Measurements from ENCODE around the gene NUP214.

- TF ChIP-seq, protein P1, sequence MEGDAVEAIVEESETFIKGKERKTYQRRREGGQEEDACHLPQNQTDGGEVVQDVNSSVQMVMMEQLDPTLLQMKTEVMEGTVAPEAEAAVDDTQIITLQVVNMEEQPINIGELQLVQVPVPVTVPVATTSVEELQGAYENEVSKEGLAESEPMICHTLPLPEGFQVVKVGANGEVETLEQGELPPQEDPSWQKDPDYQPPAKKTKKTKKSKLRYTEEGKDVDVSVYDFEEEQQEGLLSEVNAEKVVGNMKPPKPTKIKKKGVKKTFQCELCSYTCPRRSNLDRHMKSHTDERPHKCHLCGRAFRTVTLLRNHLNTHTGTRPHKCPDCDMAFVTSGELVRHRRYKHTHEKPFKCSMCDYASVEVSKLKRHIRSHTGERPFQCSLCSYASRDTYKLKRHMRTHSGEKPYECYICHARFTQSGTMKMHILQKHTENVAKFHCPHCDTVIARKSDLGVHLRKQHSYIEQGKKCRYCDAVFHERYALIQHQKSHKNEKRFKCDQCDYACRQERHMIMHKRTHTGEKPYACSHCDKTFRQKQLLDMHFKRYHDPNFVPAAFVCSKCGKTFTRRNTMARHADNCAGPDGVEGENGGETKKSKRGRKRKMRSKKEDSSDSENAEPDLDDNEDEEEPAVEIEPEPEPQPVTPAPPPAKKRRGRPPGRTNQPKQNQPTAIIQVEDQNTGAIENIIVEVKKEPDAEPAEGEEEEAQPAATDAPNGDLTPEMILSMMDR (IDR thresholded peaks at IDR 0.05): no peak
- TF ChIP-seq EP300 (IDR thresholded peaks at IDR 0.05): no peak
Measured at GRCh38 chr9:131096269-131097125, 28.9 kb upstream of the NUP214 start, which contains the start of gene AIF1L.
